Measurements from ENCODE around the gene USP17L30.
"Not testable (repeated sequence)": the region's sequence is repeated elsewhere in the genome, so short reads cannot be mapped to it uniquely, and the experiment has no call there.

DNA sequence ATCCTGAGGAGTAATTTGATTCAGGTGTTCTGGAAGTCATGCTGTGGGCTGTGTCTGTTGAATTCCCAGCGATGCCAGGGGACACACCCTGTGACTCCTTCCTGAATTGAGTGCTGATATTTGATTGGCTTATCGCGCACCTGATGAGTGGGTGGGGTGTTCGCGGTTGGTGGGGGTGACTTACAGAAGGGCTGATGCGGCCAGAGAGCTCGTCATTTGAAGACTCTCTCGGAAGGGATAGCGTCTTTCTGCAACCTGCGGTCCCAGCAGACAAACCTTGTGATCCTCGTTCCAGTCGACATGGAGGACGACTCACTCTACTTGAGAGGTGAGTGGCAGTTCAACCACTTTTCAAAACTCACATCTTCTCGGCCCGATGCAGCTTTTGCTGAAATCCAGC lies 38.1 kb upstream of the USP17L30 start, which contains the start of gene USP17L24:
- TF ChIP-seq, protein P1, sequence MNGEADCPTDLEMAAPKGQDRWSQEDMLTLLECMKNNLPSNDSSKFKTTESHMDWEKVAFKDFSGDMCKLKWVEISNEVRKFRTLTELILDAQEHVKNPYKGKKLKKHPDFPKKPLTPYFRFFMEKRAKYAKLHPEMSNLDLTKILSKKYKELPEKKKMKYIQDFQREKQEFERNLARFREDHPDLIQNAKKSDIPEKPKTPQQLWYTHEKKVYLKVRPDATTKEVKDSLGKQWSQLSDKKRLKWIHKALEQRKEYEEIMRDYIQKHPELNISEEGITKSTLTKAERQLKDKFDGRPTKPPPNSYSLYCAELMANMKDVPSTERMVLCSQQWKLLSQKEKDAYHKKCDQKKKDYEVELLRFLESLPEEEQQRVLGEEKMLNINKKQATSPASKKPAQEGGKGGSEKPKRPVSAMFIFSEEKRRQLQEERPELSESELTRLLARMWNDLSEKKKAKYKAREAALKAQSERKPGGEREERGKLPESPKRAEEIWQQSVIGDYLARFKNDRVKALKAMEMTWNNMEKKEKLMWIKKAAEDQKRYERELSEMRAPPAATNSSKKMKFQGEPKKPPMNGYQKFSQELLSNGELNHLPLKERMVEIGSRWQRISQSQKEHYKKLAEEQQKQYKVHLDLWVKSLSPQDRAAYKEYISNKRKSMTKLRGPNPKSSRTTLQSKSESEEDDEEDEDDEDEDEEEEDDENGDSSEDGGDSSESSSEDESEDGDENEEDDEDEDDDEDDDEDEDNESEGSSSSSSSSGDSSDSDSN (CRISPR knock-in tag; IDR thresholded peaks at IDR 0.05) = not testable (repeated sequence)
- TF ChIP-seq ZFP1 (CRISPR knock-in tag; IDR thresholded peaks at IDR 0.05); SSRP1 (CRISPR knock-in tag; IDR thresholded peaks at IDR 0.05); RELA (CRISPR knock-in tag; IDR thresholded peaks at IDR 0.05); NAIF1 (CRISPR knock-in tag; IDR thresholded peaks at IDR 0.05; ENCODE audit: borderline replicate concordance); NR3C1 (CRISPR knock-in tag; IDR thresholded peaks at IDR 0.05); RAD21 (CRISPR knock-in tag; IDR thresholded peaks at IDR 0.05); NCOA2 (CRISPR knock-in tag; IDR thresholded peaks at IDR 0.05); SMAD1 (CRISPR knock-in tag; IDR thresholded peaks at IDR 0.05; ENCODE audit: borderline replicate concordance, low read depth); MYC (CRISPR knock-in tag; IDR thresholded peaks at IDR 0.05; ENCODE audit: borderline replicate concordance): not testable (repeated sequence)
- TF ChIP-seq, protein P2, sequence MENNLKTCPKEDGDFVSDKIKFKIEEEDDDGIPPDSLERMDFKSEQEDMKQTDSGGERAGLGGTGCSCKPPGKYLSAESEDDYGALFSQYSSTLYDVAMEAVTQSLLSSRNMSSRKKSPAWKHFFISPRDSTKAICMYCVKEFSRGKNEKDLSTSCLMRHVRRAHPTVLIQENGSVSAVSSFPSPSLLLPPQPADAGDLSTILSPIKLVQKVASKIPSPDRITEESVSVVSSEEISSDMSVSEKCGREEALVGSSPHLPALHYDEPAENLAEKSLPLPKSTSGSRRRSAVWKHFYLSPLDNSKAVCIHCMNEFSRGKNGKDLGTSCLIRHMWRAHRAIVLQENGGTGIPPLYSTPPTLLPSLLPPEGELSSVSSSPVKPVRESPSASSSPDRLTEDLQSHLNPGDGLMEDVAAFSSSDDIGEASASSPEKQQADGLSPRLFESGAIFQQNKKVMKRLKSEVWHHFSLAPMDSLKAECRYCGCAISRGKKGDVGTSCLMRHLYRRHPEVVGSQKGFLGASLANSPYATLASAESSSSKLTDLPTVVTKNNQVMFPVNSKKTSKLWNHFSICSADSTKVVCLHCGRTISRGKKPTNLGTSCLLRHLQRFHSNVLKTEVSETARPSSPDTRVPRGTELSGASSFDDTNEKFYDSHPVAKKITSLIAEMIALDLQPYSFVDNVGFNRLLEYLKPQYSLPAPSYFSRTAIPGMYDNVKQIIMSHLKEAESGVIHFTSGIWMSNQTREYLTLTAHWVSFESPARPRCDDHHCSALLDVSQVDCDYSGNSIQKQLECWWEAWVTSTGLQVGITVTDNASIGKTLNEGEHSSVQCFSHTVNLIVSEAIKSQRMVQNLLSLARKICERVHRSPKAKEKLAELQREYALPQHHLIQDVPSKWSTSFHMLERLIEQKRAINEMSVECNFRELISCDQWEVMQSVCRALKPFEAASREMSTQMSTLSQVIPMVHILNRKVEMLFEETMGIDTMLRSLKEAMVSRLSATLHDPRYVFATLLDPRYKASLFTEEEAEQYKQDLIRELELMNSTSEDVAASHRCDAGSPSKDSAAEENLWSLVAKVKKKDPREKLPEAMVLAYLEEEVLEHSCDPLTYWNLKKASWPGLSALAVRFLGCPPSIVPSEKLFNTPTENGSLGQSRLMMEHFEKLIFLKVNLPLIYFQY (CRISPR knock-in tag; IDR thresholded peaks at IDR 0.05; ENCODE audit: borderline replicate concordance) = not testable (repeated sequence)
- TF ChIP-seq, protein P3, sequence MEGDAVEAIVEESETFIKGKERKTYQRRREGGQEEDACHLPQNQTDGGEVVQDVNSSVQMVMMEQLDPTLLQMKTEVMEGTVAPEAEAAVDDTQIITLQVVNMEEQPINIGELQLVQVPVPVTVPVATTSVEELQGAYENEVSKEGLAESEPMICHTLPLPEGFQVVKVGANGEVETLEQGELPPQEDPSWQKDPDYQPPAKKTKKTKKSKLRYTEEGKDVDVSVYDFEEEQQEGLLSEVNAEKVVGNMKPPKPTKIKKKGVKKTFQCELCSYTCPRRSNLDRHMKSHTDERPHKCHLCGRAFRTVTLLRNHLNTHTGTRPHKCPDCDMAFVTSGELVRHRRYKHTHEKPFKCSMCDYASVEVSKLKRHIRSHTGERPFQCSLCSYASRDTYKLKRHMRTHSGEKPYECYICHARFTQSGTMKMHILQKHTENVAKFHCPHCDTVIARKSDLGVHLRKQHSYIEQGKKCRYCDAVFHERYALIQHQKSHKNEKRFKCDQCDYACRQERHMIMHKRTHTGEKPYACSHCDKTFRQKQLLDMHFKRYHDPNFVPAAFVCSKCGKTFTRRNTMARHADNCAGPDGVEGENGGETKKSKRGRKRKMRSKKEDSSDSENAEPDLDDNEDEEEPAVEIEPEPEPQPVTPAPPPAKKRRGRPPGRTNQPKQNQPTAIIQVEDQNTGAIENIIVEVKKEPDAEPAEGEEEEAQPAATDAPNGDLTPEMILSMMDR (CRISPR knock-in tag; IDR thresholded peaks at IDR 0.05) = not testable (repeated sequence)
- TF ChIP-seq, protein P4, sequence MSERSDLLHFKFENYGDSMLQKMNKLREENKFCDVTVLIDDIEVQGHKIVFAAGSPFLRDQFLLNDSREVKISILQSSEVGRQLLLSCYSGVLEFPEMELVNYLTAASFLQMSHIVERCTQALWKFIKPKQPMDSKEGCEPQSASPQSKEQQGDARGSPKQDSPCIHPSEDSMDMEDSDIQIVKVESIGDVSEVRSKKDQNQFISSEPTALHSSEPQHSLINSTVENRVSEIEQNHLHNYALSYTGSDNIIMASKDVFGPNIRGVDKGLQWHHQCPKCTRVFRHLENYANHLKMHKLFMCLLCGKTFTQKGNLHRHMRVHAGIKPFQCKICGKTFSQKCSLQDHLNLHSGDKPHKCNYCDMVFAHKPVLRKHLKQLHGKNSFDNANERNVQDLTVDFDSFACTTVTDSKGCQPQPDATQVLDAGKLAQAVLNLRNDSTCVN (CRISPR knock-in tag; IDR thresholded peaks at IDR 0.05; ENCODE audit: borderline replicate concordance) = not testable (repeated sequence)
- TF ChIP-seq, protein P5, sequence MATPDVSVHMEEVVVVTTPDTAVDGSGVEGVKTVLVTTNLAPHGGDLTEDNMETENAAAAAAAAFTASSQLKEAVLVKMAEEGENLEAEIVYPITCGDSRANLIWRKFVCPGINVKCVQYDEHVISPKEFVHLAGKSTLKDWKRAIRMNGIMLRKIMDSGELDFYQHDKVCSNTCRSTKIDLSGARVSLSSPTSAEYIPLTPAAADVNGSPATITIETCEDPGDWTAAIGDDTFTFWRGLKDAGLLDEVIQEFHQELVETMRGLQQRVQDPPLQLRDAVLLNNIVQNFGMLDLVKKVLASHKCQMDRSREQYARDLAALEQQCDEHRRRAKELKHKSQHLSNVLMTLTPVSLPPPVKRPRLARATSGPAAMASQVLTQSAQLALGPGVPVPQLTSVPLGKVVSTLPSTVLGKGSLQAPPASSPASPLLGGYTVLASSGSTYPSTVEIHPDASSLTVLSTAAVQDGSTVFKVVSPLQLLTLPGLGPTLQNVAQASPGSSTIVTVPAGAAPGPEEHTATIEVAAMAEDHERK (CRISPR knock-in tag; IDR thresholded peaks at IDR 0.05; ENCODE audit: low read depth) = not testable (repeated sequence)

Data from HepG2 (cell line).